Common myeloid progenitor, CD34-positive (primary cell): ENCODE measurements around the gene QPCT.

Experiments
- CTCF ChIA-PET: fragments of 350-600 bp; sonication (Branson Sonifier 250); formaldehyde crosslinking; loops from one replicate; lab custom pipeline; 2021; ENCODE audit warnings: antibody characterized with exemption; lab: Charles Lee
- POLR2A ChIA-PET: fragments of 350-600 bp; sonication (Branson Sonifier 250); formaldehyde crosslinking; loops from one replicate; lab custom pipeline; 2021; ENCODE audit warnings: antibody characterized with exemption; lab: Charles Lee
- DNase-seq, 3 donors: peaks; one replicate each; pipeline versions ENCODE4 v3.0.0 to v3.0.0-alpha.2; 2013
- H3K27ac ChIP-seq, 2 experiments: 1 replicate in 1 of 2; 2 replicates in 1 of 2; pipeline ENCODE4 v1.7.0; 2013; ENCODE audit warnings: inconsistent platforms in 2 of 2, low read length in 2 of 2, mild to moderate bottlenecking in 2 of 2, low read depth in 1 of 2, moderate library complexity in 1 of 2; ENCODE audit not compliant: severe bottlenecking in 2 of 2, insufficient read depth in 1 of 2, poor library complexity in 1 of 2
- H3K27me3 ChIP-seq, 5 experiments: replicated peaks in 2 of 5; 1 replicate in 3 of 5; 2 replicates in 2 of 5; pipeline versions ENCODE4 v1.6.1 to v1.7.0; 2013; ENCODE audit warnings: low read length in 4 of 5, mild to moderate bottlenecking in 2 of 5, moderate library complexity in 2 of 5, inconsistent platforms in 1 of 5; ENCODE audit not compliant: insufficient read depth in 5 of 5, control insufficient read depth in 4 of 5
- H3K36me3 ChIP-seq, 4 experiments: 1 replicate in 2 of 4; 2 replicates in 2 of 4; pipeline versions ENCODE4 v1.6.1 to v1.7.0; 2013; ENCODE audit warnings: low read length in 3 of 4, control low read depth in 1 of 4, mild to moderate bottlenecking in 1 of 4; ENCODE audit not compliant: control insufficient read depth in 4 of 4, insufficient read depth in 4 of 4
- H3K4me1 ChIP-seq, 4 experiments: 1 replicate in 3 of 4; 2 replicates in 1 of 4; pipeline versions ENCODE4 v1.6.1 to v1.7.1; 2013; ENCODE audit warnings: low read length in 3 of 4, mild to moderate bottlenecking in 3 of 4, control low read depth in 1 of 4, inconsistent platforms in 1 of 4, moderate library complexity in 1 of 4; ENCODE audit not compliant: control insufficient read depth in 4 of 4, insufficient read depth in 4 of 4; ENCODE audit errors: control extremely low read depth in 1 of 4
- H3K4me3 ChIP-seq, 7 experiments: 1 replicate in 4 of 7; 2 replicates in 3 of 7; pipeline versions ENCODE4 v1.5.1 to v1.7.0; 2013; ENCODE audit warnings: mild to moderate bottlenecking in 7 of 7, low read length in 6 of 7, moderate library complexity in 6 of 7, inconsistent platforms in 2 of 7, low read depth in 2 of 7, control low read depth in 1 of 7; ENCODE audit not compliant: insufficient read depth in 4 of 7, control insufficient read depth in 1 of 7; ENCODE audit errors: extremely low read depth in 1 of 7
- H3K9me3 ChIP-seq, 5 experiments: 1 replicate in 4 of 5; 2 replicates in 1 of 5; pipeline versions ENCODE4 v1.6.1 to v1.7.1; 2013; ENCODE audit warnings: low read length in 4 of 5, mild to moderate bottlenecking in 2 of 5, inconsistent platforms in 1 of 5, low read depth in 1 of 5, moderate library complexity in 1 of 5; ENCODE audit not compliant: control insufficient read depth in 4 of 5, insufficient read depth in 2 of 5; ENCODE audit errors: control extremely low read depth in 1 of 5
- WGBS: methylation state at CpG from one replicate; pipeline ENCODE4 v1.1.5; 2013; ENCODE audit not compliant: insufficient coverage; 5-methylcytosine and 5-hydroxymethylcytosine counted together

QPCT gene

GRCh38 chr2:37356299-37356698 lies 11.9 kb downstream of the QPCT start:
- WGBS, result 100% methylated on average over 6 of the region's 6 CpGs
- CTCF ChIA-PET, result no interaction called here
- Histone ChIP-seq H3K9me3 (no peaks in the 10 kb centered on the region), H3K4me3 (no peak overlapping the region), H3K4me1 (no peaks in the 10 kb centered on the region), H3K36me3 (no peaks in the 10 kb centered on the region), H3K27ac (no peak overlapping the region), H3K27me3 (no peaks in the 10 kb centered on the region)
- POLR2A ChIA-PET, result no interaction called here
- no peak for DNase-seq

GRCh38 chr2:37357069-37357468 lies 12.6 kb downstream of the QPCT start:
- H3K27me3 ChIP-seq, result no peaks in the 10 kb centered on the region
- POLR2A ChIA-PET, result interaction anchor here (0.7 kb wide), 1 partner anchor 14 kb away, joined by 5 read pairs; no protein-coding TSS in a partner anchor
- no peak overlapping the region for H3K27ac ChIP-seq
- no peaks in the 10 kb centered on the region for H3K36me3 ChIP-seq
- WGBS, result no CpG with 5 or more reads among the region's 1 CpG
- H3K4me3 ChIP-seq, result no peak overlapping the region
- no peaks in the 10 kb centered on the region for H3K9me3 ChIP-seq
- CTCF ChIA-PET, result no interaction called here
- no peak for DNase-seq
- no peaks in the 10 kb centered on the region for H3K4me1 ChIP-seq

- Histone ChIP-seq H3K27me3 (no peaks in the 10 kb centered on the region), H3K4me1 (no peaks in the 10 kb centered on the region), H3K4me3 (no peak overlapping the region), H3K36me3 (no peaks in the 10 kb centered on the region), H3K27ac (no peak overlapping the region), H3K9me3 (no peaks in the 10 kb centered on the region)
- CTCF ChIA-PET, result no interaction called here
- POLR2A ChIA-PET, result no interaction called here
- DNase-seq, result no peak
- 100% methylated on average over 1 of the region's 4 CpGs for WGBS
These were observed 13.1 kb downstream of the QPCT start for GRCh38 chr2:37357530-37357929.

- Histone ChIP-seq H3K36me3 (no peaks in the 10 kb centered on the region), H3K9me3 (no peaks in the 10 kb centered on the region), H3K27me3 (no peaks in the 10 kb centered on the region), H3K4me1 (no peaks in the 10 kb centered on the region), H3K27ac (no peak overlapping the region), H3K4me3 (no peak overlapping the region)
- WGBS, result no CpG with 5 or more reads among the region's 3 CpGs
- DNase-seq, result no peak
- CTCF ChIA-PET, result interaction anchor here (0.7 to 1.2 kb wide), 3 partner anchors 9 to 172 kb away, joined by 3 read pairs; no protein-coding TSS in a partner anchor
- POLR2A ChIA-PET, result interaction anchor here (0.7 kb wide), 1 partner anchor 311 kb away, joined by 3 read pairs; no protein-coding TSS in a partner anchor
These were observed 14.0 kb downstream of the QPCT start for GRCh38 chr2:37358466-37358865.

GRCh38 chr2:37361216-37361815 lies 16.9 kb downstream of the QPCT start:
- WGBS, result 100% methylated on average over 2 of the region's 3 CpGs
- H3K4me3 ChIP-seq, result no peak overlapping the region
- POLR2A ChIA-PET, result no interaction called here
- H3K27me3 ChIP-seq, result no peaks in the 10 kb centered on the region
- CTCF ChIA-PET, result interaction anchor here (0.5 to 1.8 kb wide), 5 partner anchors 9 to 725 kb away, joined by 3 to 5 read pairs (median 3); no protein-coding TSS in a partner anchor
- H3K4me1 ChIP-seq, result peaks cover 0 to 3% (median 0%) of the 10 kb centered on the region in 4 experiments
- DNase-seq, result no peak
- no peaks in the 10 kb centered on the region for H3K36me3 ChIP-seq
- H3K9me3 ChIP-seq, result no peaks in the 10 kb centered on the region
- no peak overlapping the region for H3K27ac ChIP-seq

- no peak overlapping the region for H3K4me3 ChIP-seq
- no peaks in the 10 kb centered on the region for H3K9me3 ChIP-seq
- H3K4me1 ChIP-seq, result peaks cover 0 to 6% (median 0%) of the 10 kb centered on the region in 4 experiments
- WGBS, result 100% methylated on average over 7 of the region's 9 CpGs
- no peak for DNase-seq
- no peaks in the 10 kb centered on the region for H3K36me3 ChIP-seq
- POLR2A ChIA-PET, result no interaction called here
- H3K27me3 ChIP-seq, result no peaks in the 10 kb centered on the region
- H3K27ac ChIP-seq, result no peak overlapping the region
- CTCF ChIA-PET, result interaction anchor here (0.6 to 0.9 kb wide), 4 partner anchors 15 to 724 kb away, joined by 3 read pairs; no protein-coding TSS in a partner anchor
These were observed 17.7 kb downstream of the QPCT start for GRCh38 chr2:37361994-37362698.

- 91% methylated on average over 5 of the region's 6 CpGs for WGBS
- Histone ChIP-seq H3K9me3 (no peaks in the 10 kb centered on the region), H3K36me3 (no peaks in the 10 kb centered on the region), H3K27me3 (no peaks in the 10 kb centered on the region), H3K27ac (no peak overlapping the region), H3K4me1 (peaks cover 0 to 6% (median 0%) of the 10 kb centered on the region in 4 experiments), H3K4me3 (no peak overlapping the region)
- ChIA-PET POLR2A (no interaction called here), CTCF (interaction anchor here (1.5 kb wide), 1 partner anchor 159 kb away, joined by 4 read pairs; no protein-coding TSS in a partner anchor)
- no peak for DNase-seq
These were observed 19.9 kb downstream of the QPCT start for GRCh38 chr2:37364351-37364750.
